ENCODE results near the gene HTRA2. TPM values are rescaled to one million over a fixed set of nuclear protein-coding genes. Genes with fewer than 3 reads are reported as not detected.

HTRA2 gene
- total and polyA plus RNA-seq, 2 experiments from 2014 or later = 34.0 to 35.2 TPM

DNA sequence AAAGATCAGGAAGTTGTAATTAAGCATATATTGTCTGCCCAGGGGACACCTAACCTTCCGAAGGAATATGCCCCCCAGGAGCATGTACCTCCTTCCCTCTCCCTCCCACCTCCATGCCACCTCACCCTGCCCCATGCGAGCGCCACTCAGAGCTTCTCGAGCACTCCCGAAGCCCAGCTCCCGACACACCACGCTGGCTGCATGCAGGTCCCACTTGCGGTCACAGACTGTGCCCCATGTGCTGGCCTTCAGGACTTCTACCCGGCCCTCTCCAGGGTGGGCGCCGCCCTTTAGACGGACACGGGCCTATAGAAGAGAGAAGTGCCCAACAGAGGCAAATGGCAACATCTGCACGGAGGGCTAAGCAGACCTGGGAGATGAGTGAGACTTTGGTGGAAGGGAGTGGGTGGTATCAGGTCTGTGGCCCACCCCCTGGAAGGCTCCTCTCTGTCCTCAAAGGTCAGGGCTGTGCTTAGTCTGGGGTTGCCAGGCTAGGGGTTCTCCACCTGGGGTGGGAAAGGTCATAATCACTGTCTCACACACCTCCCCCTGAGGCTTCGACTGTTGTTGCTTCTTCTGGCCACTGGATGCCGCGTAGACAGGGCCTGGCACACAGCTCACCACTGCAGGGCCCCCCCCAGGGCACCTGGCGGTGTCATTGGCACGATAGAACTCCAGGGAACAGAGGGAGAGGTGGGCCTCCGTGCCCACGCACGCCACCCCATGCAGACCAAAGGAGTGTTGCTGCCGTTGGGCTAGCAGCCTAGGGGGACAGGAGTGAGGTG lies 6.6 kb downstream of the HTRA2 start:
- TF ChIP-seq EZH2 (IDR thresholded peaks at IDR 0.05; ENCODE audit: insufficient read depth, poor library complexity, severe bottlenecking) = no peak
- TF ChIP-seq EZH2phosphoT487 (IDR thresholded peaks at IDR 0.05; ENCODE audit: insufficient read depth, low read depth) = no peak
- 79 to 84% methylated on average over 20 to 23 of the region's 23 CpGs for WGBS, 2 experiments (ENCODE audit: low coverage in 1 of 2, low lambda C conversion rate in 2 of 2, missing lambda C conversion rate in 2 of 2)

DNA sequence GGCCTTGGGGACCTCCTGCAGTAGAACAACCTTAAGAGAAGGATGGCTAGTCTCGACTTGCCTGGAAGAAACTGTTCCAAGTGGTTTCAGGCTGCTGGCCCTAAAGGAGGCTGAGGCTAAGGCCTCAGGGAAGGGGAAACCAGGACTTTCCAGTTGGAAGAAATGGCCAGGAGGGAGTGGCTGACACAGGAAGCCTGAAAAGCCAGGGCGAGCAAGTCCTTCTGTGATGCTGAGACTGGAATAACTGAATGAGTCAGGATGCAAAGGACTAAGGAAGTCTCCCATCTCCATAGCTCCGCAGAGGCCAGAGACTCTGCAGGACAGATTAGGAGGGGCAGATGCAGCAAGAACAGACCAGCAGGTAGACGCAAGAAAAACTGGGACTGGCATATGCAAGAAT lies 7.4 kb downstream of the HTRA2 start:
- 47 to 51% methylated on average over 4 of the region's 4 CpGs for WGBS, 2 experiments (ENCODE audit: low coverage in 1 of 2, low lambda C conversion rate in 2 of 2, missing lambda C conversion rate in 2 of 2)
- TF ChIP-seq EZH2phosphoT487 (IDR thresholded peaks at IDR 0.05; ENCODE audit: insufficient read depth, low read depth) (no peak), EZH2 (IDR thresholded peaks at IDR 0.05; ENCODE audit: insufficient read depth, poor library complexity, severe bottlenecking) (no peak)

More for the DNA sequence above, 6.6 kb downstream of the HTRA2 start:
- Histone ChIP-seq H3K27ac (no peak overlapping the region), H4K20me1 (ENCODE audit: insufficient read depth) (no peaks in the 10 kb centered on the region), H3K36me3 (ENCODE audit: low read depth) (no peaks in the 10 kb centered on the region), H3K4me1 (ENCODE audit: insufficient read depth) (peaks cover 15% of the 10 kb centered on the region), H3K4me2 (ENCODE audit: unreplicated experiment) (no peak overlapping the region), H2AFZ (no peak overlapping the region), H3K9me3 (ENCODE audit: low read depth) (no peaks in the 10 kb centered on the region), H3K4me3 (no peak overlapping the region), H3K9ac (no peak overlapping the region), H3K27me3 (replicated peaks; ENCODE audit: insufficient read depth) (no peaks in the 10 kb centered on the region), H3F3A (ENCODE audit: insufficient read depth) (peaks cover 40% of the 10 kb centered on the region), H3K9me2 (ENCODE audit: insufficient read depth) (no peaks in the 10 kb centered on the region), H3K79me2 (ENCODE audit: insufficient read depth) (peaks cover 8% of the 10 kb centered on the region)
- DNase-seq = no peak
- in situ Hi-C loops (cut with MboI) = no loop called here

DNA sequence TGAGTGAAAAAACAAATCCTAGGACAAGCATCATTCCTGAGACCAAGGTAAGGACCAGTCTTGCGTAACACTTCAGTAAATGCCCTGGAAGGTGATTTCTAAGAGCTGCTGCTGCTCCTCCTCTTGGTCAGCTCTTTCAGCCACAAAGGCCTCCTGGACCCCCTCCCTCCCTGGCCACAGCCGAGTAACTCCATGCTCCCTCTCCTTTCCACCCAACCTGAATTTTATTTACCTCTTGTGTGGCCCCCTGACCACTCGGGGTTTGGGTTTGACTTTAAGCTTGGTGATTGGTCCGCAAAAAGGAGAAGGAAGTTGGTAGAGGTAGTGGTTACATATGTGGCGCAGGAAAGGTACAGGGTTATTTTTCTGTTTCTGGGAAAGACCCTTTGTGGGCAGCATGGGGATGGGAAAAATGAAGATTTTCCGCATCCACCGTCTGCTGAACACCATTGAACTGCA lies 9.2 kb downstream of the HTRA2 start:
- in situ Hi-C loops (cut with MboI) = no loop called here
- no peak overlapping the region for H3K4me2 ChIP-seq (ENCODE audit: unreplicated experiment)
- H3K9me3 ChIP-seq (ENCODE audit: low read depth) = no peaks in the 10 kb centered on the region
- no peaks in the 10 kb centered on the region for H3K36me3 ChIP-seq (ENCODE audit: low read depth)
- H3K9ac ChIP-seq = no peak overlapping the region
- peaks cover 11% of the 10 kb centered on the region for H3K4me1 ChIP-seq (ENCODE audit: insufficient read depth)
- no peaks in the 10 kb centered on the region for H3K79me2 ChIP-seq (ENCODE audit: insufficient read depth)
- H4K20me1 ChIP-seq (ENCODE audit: insufficient read depth) = no peaks in the 10 kb centered on the region
- H3F3A ChIP-seq (ENCODE audit: insufficient read depth) = peaks cover 26% of the 10 kb centered on the region
- H3K27me3 ChIP-seq (replicated peaks; ENCODE audit: insufficient read depth) = no peaks in the 10 kb centered on the region
- H3K4me3 ChIP-seq = no peak overlapping the region
- no peak overlapping the region for H2AFZ ChIP-seq
- DNase-seq = no peak
- no peak for TF ChIP-seq EZH2phosphoT487 (IDR thresholded peaks at IDR 0.05; ENCODE audit: insufficient read depth, low read depth)
- no peak for TF ChIP-seq EZH2 (IDR thresholded peaks at IDR 0.05; ENCODE audit: insufficient read depth, poor library complexity, severe bottlenecking)
- H3K27ac ChIP-seq = no peak overlapping the region
- WGBS, 2 experiments (ENCODE audit: low coverage in 1 of 2, low lambda C conversion rate in 2 of 2, missing lambda C conversion rate in 2 of 2) = 84 to 87% methylated on average over 7 of the region's 7 CpGs
- no peaks in the 10 kb centered on the region for H3K9me2 ChIP-seq (ENCODE audit: insufficient read depth)

More for the DNA sequence above, 7.4 kb downstream of the HTRA2 start:
- H3K27me3 ChIP-seq (replicated peaks; ENCODE audit: insufficient read depth) = no peaks in the 10 kb centered on the region
- no peak overlapping the region for H3K9ac ChIP-seq
- H3K9me2 ChIP-seq (ENCODE audit: insufficient read depth) = no peaks in the 10 kb centered on the region
- in situ Hi-C loops (cut with MboI) = no loop called here
- H3K4me1 ChIP-seq (ENCODE audit: insufficient read depth) = peaks cover 7% of the 10 kb centered on the region
- H3K79me2 ChIP-seq (ENCODE audit: insufficient read depth) = peaks cover under 1% of the 10 kb centered on the region; the same call in 1 of the 2 replicates
- H3K4me3 ChIP-seq = no peak overlapping the region
- no peak overlapping the region for H3K4me2 ChIP-seq (ENCODE audit: unreplicated experiment)
- H4K20me1 ChIP-seq (ENCODE audit: insufficient read depth) = no peaks in the 10 kb centered on the region
- peak; percentile 55 for DNase-seq
- no peaks in the 10 kb centered on the region for H3K9me3 ChIP-seq (ENCODE audit: low read depth)
- H3F3A ChIP-seq (ENCODE audit: insufficient read depth) = peaks cover 33% of the 10 kb centered on the region
- no peaks in the 10 kb centered on the region for H3K36me3 ChIP-seq (ENCODE audit: low read depth)
- H3K27ac ChIP-seq = no peak overlapping the region
- no peak overlapping the region for H2AFZ ChIP-seq

DNA sequence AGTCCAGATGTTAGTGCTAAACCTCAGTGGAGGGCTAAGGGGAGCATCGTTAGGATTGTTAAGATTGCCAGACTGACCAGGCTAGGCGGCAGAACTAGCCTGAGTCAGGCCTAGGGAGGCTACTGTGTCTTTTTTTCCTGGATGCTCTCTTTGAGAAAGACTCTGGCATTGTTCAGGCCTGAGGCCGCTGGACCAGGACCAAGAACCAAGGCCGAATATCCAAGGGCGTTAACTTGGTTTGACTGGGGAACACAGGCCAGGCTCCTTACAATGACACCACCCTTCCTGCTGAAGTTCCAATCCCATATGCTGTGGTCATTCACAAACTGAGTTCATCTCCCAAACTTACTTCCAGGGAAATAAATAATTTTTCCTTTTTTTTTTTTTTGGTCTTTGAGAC lies 10.6 kb downstream of the HTRA2 start:
- H3K36me3 ChIP-seq (ENCODE audit: low read depth) = no peaks in the 10 kb centered on the region
- H3K9ac ChIP-seq = peak overlapping the region; percentile 39
- H3K4me2 ChIP-seq (ENCODE audit: unreplicated experiment) = no peak overlapping the region
- no peak overlapping the region for H3K4me3 ChIP-seq
- DNase-seq = peak; percentile 86
- H3K4me1 ChIP-seq (ENCODE audit: insufficient read depth) = peaks cover 11% of the 10 kb centered on the region
- TF ChIP-seq EZH2phosphoT487 (IDR thresholded peaks at IDR 0.05; ENCODE audit: insufficient read depth, low read depth) = no peak
- H3K79me2 ChIP-seq (ENCODE audit: insufficient read depth) = no peaks in the 10 kb centered on the region
- in situ Hi-C loops (cut with MboI) = no loop called here
- peak overlapping the region; percentile 67 for H3K27ac ChIP-seq
- H3K27me3 ChIP-seq (replicated peaks; ENCODE audit: insufficient read depth) = no peaks in the 10 kb centered on the region
- no peak overlapping the region; the same call in 1 of the 2 replicates for H2AFZ ChIP-seq
- no peaks in the 10 kb centered on the region for H3K9me3 ChIP-seq (ENCODE audit: low read depth)
- no peaks in the 10 kb centered on the region for H4K20me1 ChIP-seq (ENCODE audit: insufficient read depth)
- 18 to 22% methylated on average over 5 of the region's 5 CpGs for WGBS, 2 experiments (ENCODE audit: low coverage in 1 of 2, low lambda C conversion rate in 2 of 2, missing lambda C conversion rate in 2 of 2)
- H3F3A ChIP-seq (ENCODE audit: insufficient read depth) = peaks cover 22% of the 10 kb centered on the region
- H3K9me2 ChIP-seq (ENCODE audit: insufficient read depth) = no peaks in the 10 kb centered on the region
